CD4-positive, alpha-beta memory T cell (primary cell): ENCODE data around the gene SCN9A. TPM values are rescaled to one million over a fixed set of nuclear protein-coding genes. Genes with fewer than 3 reads are reported as not detected.

Experiments used
- CTCF ChIA-PET: fragments of 350-600 bp; sonication (Branson Sonifier 250); formaldehyde crosslinking; loops from one replicate; lab custom pipeline; 2021; ENCODE audit warnings: inconsistent platforms; ENCODE audit not compliant: partially characterized antibody; lab: Charles Lee
- POLR2A ChIA-PET: fragments of 350-600 bp; sonication (Branson Sonifier 250); formaldehyde crosslinking; loops from one replicate; lab custom pipeline; 2021; ENCODE audit not compliant: partially characterized antibody; lab: Charles Lee
- DNase-seq, 5 donors: peaks; one replicate each; pipeline versions ENCODE4 v3.0.0 to v3.0.0-alpha.2; 2020 to 2022; ENCODE audit warnings: mixed read lengths in 1 of 5
- H3K27ac ChIP-seq: one replicate; pipeline ENCODE4 v1.7.0; 2013; ENCODE audit warnings: low read depth, low read length
- H3K27me3 ChIP-seq: 2 replicates; pipeline ENCODE4 v1.7.0; 2013; ENCODE audit warnings: mild to moderate bottlenecking, low read length, moderate library complexity; ENCODE audit not compliant: insufficient read depth
- H3K36me3 ChIP-seq: 2 replicates; pipeline ENCODE4 v1.7.0; 2013; ENCODE audit warnings: mild to moderate bottlenecking, low read length, moderate library complexity; ENCODE audit not compliant: insufficient read depth
- H3K4me1 ChIP-seq: 2 replicates; pipeline ENCODE4 v1.7.0; 2013; ENCODE audit warnings: mild to moderate bottlenecking, low read length, moderate library complexity; ENCODE audit not compliant: insufficient read depth
- H3K4me3 ChIP-seq, 2 donors: one replicate each; pipeline ENCODE4 v1.7.0; 2013; ENCODE audit warnings: low read length in 2 of 2, mild to moderate bottlenecking in 1 of 2
- H3K9me3 ChIP-seq, 2 donors: one replicate each; pipeline ENCODE4 v1.7.0; 2013; ENCODE audit warnings: low read length in 2 of 2, control low read depth in 1 of 2; ENCODE audit not compliant: control insufficient read depth in 1 of 2
- H3K27ac Mint-ChIP-seq, 7 donors: one replicate each; pipeline ENCODE4 v1.8.0; 2020 to 2021; ENCODE audit warnings: mixed read lengths in 7 of 7, mild to moderate bottlenecking in 6 of 7, inconsistent platforms in 3 of 7, moderate library complexity in 3 of 7
- H3K27me3 Mint-ChIP-seq, 2 donors: one replicate each; pipeline ENCODE4 v1.8.0; 2020 to 2021; ENCODE audit warnings: mixed read lengths in 2 of 2
- H3K36me3 Mint-ChIP-seq, 2 donors: one replicate each; pipeline ENCODE4 v1.8.0; 2020 to 2021; ENCODE audit warnings: mixed read lengths in 2 of 2, inconsistent platforms in 1 of 2, mild to moderate bottlenecking in 1 of 2
- H3K4me1 Mint-ChIP-seq, 4 donors: one replicate each; pipeline ENCODE4 v1.8.0; 2020 to 2021; ENCODE audit warnings: mixed read lengths in 4 of 4, mild to moderate bottlenecking in 1 of 4
- H3K4me3 Mint-ChIP-seq, 8 donors: one replicate each; pipeline ENCODE4 v1.8.0; 2020 to 2021; ENCODE audit warnings: mixed read lengths in 8 of 8, mild to moderate bottlenecking in 7 of 8, moderate library complexity in 6 of 8, inconsistent platforms in 3 of 8
- H3K9me3 Mint-ChIP-seq, 8 donors: one replicate each; pipeline ENCODE4 v1.8.0; 2020 to 2021; ENCODE audit warnings: mixed read lengths in 8 of 8, mild to moderate bottlenecking in 5 of 8, inconsistent platforms in 3 of 8, moderate library complexity in 1 of 8
- intact Hi-C: fragments of 100-400 bp; cut with micrococcal nuclease; formaldehyde crosslinking; loops from one replicate; pipeline ENCODE4 v1.15.1; 2023
- polyA plus RNA-seq, 2 donors: library from polyadenylated mRNA; unstranded; fragments of 300-500 nt; fragmentation: Illumina TruSeq; gene quantifications; one replicate each; pipeline ENCODE4 v1.2.3, GENCODE V29; 2021
- total RNA-seq, 2 experiments: library from RNA; stranded (reverse); gene quantifications; one replicate each; pipeline ENCODE4 v1.2.3, GENCODE V29; 2021

The SCN9A gene
- total and polyA plus RNA-seq, 4 experiments from 2014 or later, result not detected

GRCh38 chr2:166163775-166164174, 212.0 kb downstream of the SCN9A start:
- H3K4me3 Mint-ChIP-seq, result no peak overlapping the region
- POLR2A ChIA-PET, result no interaction called here
- H3K27ac Mint-ChIP-seq, result peak overlapping the region in 1 of 7 donors; percentile 38
- peaks cover 1 to 5% of the 10 kb centered on the region in 2 donors for H3K27me3 Mint-ChIP-seq
- H3K4me1 Mint-ChIP-seq, result no peaks in the 10 kb centered on the region
- intact Hi-C loops, result no loop called here
- H3K36me3 ChIP-seq, result no peaks in the 10 kb centered on the region
- H3K9me3 ChIP-seq, result no peaks in the 10 kb centered on the region
- CTCF ChIA-PET, result no interaction called here
- no peak overlapping the region for H3K27ac ChIP-seq
- H3K4me1 ChIP-seq, result no peaks in the 10 kb centered on the region
- H3K36me3 Mint-ChIP-seq, result no peaks in the 10 kb centered on the region
- no peaks in the 10 kb centered on the region for H3K9me3 Mint-ChIP-seq
- no peak overlapping the region for H3K4me3 ChIP-seq
- no peak for DNase-seq
- no peaks in the 10 kb centered on the region for H3K27me3 ChIP-seq

GRCh38 chr2:166158546-166158945, 217.2 kb downstream of the SCN9A start:
- POLR2A ChIA-PET, result no interaction called here

DNA sequence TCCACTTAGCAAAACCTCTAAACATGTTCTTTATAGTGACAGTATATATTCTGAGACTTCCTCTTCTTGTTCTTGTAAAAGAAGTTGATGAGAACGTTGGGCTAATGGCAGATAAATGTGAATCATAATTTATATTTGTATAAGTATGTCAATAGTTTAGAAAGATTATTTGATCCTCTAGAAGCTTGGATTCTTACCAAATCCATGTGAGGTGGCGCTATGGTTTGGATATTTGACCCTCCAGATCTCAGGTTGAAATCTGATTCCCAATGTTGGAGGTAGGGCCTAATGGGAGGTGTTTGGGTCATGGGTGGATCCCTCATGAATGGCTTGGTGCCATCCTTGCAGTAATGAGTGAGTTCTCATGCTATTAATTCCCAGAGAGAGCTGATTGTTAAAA, 218.2 kb downstream of the SCN9A start:
- H3K27ac Mint-ChIP-seq, result no peak overlapping the region
- no peaks in the 10 kb centered on the region for H3K36me3 Mint-ChIP-seq
- POLR2A ChIA-PET, result no interaction called here
- no peak overlapping the region for H3K4me3 ChIP-seq
- peaks cover 7 to 9% of the 10 kb centered on the region in 2 donors for H3K27me3 Mint-ChIP-seq
- DNase-seq, result no peak
- no peaks in the 10 kb centered on the region for H3K4me1 ChIP-seq
- H3K36me3 ChIP-seq, result no peaks in the 10 kb centered on the region
- no peak overlapping the region for H3K27ac ChIP-seq
- no peaks in the 10 kb centered on the region for H3K9me3 ChIP-seq
- no peaks in the 10 kb centered on the region for H3K9me3 Mint-ChIP-seq
- CTCF ChIA-PET, result no interaction called here
- H3K4me1 Mint-ChIP-seq, result no peaks in the 10 kb centered on the region
- H3K4me3 Mint-ChIP-seq, result no peak overlapping the region
- H3K27me3 ChIP-seq, result no peaks in the 10 kb centered on the region
- intact Hi-C loops, result no loop called here

More at GRCh38 chr2:166158546-166158945, 217.2 kb downstream of the SCN9A start:
- no peaks in the 10 kb centered on the region for H3K9me3 Mint-ChIP-seq
- no peaks in the 10 kb centered on the region for H3K4me1 Mint-ChIP-seq
- no peak for DNase-seq
- CTCF ChIA-PET, result no interaction called here
- no peaks in the 10 kb centered on the region for H3K36me3 Mint-ChIP-seq
- H3K27me3 Mint-ChIP-seq, result peaks cover 7 to 9% of the 10 kb centered on the region in 2 donors
- no peaks in the 10 kb centered on the region for H3K36me3 ChIP-seq
- no peak overlapping the region for H3K27ac Mint-ChIP-seq
- intact Hi-C loops, result no loop called here
- H3K27ac ChIP-seq, result no peak overlapping the region
- H3K9me3 ChIP-seq, result no peaks in the 10 kb centered on the region
- H3K27me3 ChIP-seq, result no peaks in the 10 kb centered on the region
- H3K4me1 ChIP-seq, result no peaks in the 10 kb centered on the region
- no peak overlapping the region for H3K4me3 ChIP-seq
- H3K4me3 Mint-ChIP-seq, result no peak overlapping the region

DNA sequence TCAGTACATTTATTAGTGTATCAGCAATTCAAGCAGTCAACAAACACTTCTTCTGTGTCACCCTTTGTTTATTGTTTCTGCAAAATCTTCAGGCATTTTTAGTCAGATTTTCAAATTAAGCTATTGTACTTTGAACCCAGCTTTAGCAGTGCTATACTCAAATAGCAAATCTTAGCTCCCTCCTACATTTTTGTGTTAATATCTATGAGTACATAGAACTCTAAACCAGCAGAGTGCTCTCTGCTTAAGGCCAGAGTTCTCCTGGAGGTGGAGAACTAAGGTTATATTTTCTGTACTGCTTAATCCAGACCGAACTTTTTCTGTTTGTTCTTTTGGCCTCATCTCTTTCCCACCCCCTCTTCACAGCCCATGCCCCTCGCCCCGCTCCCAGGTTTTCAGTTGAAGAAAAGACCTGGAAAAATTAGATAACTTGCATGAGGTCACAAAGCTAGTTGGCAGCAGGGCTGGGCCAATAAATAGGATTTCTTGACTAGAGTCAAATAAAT, 218.7 kb downstream of the SCN9A start:
- Histone ChIP-seq H3K9me3 (no peaks in the 10 kb centered on the region), H3K27me3 (no peaks in the 10 kb centered on the region), H3K27ac (no peak overlapping the region), H3K36me3 (no peaks in the 10 kb centered on the region), H3K4me3 (no peak overlapping the region), H3K4me1 (no peaks in the 10 kb centered on the region)
- intact Hi-C loops, result no loop called here
- Mint-ChIP-seq H3K36me3 (no peaks in the 10 kb centered on the region), H3K4me1 (no peaks in the 10 kb centered on the region), H3K9me3 (no peaks in the 10 kb centered on the region), H3K4me3 (no peak overlapping the region), H3K27me3 (peaks cover 6 to 9% of the 10 kb centered on the region in 2 donors), H3K27ac (no peak overlapping the region)
- DNase-seq, result no peak
- ChIA-PET POLR2A (no interaction called here), CTCF (no interaction called here)

- ChIA-PET CTCF (no interaction called here), POLR2A (no interaction called here)
- Mint-ChIP-seq H3K9me3 (no peaks in the 10 kb centered on the region), H3K4me3 (no peak overlapping the region), H3K4me1 (no peaks in the 10 kb centered on the region), H3K27me3 (peaks cover 6 to 9% of the 10 kb centered on the region in 2 donors), H3K36me3 (no peaks in the 10 kb centered on the region), H3K27ac (no peak overlapping the region)
- H3K4me1 ChIP-seq, result no peaks in the 10 kb centered on the region
- no peaks in the 10 kb centered on the region for H3K36me3 ChIP-seq
- intact Hi-C loops, result no loop called here
- DNase-seq, result no peak
- H3K4me3 ChIP-seq, result no peak overlapping the region
- no peaks in the 10 kb centered on the region for H3K9me3 ChIP-seq
- H3K27me3 ChIP-seq, result no peaks in the 10 kb centered on the region
- no peak overlapping the region for H3K27ac ChIP-seq
Observed at GRCh38 chr2:166155589-166155988, 220.2 kb downstream of the SCN9A start.

DNA sequence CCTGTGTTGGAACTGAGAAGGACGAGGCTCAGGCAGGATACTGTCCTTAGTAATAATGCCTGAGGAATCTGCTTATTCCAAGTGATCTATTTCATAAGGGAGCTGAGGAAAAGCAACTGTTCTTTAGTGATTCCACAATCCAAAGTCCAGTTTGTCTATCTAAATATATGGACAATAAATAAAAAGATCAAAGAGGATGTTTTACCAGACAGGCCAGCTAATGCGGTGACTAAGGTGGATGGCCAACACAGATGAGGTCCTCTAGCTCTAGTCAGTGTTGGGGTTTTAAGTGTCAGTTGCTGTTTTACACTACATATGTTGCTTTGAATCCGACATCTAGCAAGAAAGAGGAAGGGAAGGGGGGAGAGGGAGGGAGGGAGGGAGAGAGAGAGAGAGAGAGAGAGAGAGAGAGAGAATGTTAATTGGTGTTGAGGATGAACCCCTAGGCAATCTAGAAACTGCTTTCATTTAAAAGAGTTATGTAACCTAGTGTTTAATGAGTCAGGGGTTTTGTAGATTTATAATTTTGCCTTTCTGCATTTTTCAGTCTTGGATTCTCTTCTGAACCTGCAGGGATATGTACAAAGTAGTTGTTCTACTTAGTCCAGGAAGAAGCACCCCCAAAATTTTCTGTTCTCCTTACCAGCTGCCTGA, 220.9 kb downstream of the SCN9A start:
- H3K4me1 ChIP-seq, result no peaks in the 10 kb centered on the region
- CTCF ChIA-PET, result no interaction called here
- intact Hi-C loops, result no loop called here
- Mint-ChIP-seq H3K27ac (no peak overlapping the region), H3K36me3 (no peaks in the 10 kb centered on the region), H3K4me3 (no peak overlapping the region), H3K9me3 (no peaks in the 10 kb centered on the region), H3K27me3 (peaks cover 6 to 9% of the 10 kb centered on the region in 2 donors), H3K4me1 (no peaks in the 10 kb centered on the region)
- no peak overlapping the region for H3K27ac ChIP-seq
- no peaks in the 10 kb centered on the region for H3K9me3 ChIP-seq
- POLR2A ChIA-PET, result no interaction called here
- DNase-seq, result no peak
- H3K36me3 ChIP-seq, result no peaks in the 10 kb centered on the region
- H3K4me3 ChIP-seq, result no peak overlapping the region
- no peaks in the 10 kb centered on the region for H3K27me3 ChIP-seq

DNA sequence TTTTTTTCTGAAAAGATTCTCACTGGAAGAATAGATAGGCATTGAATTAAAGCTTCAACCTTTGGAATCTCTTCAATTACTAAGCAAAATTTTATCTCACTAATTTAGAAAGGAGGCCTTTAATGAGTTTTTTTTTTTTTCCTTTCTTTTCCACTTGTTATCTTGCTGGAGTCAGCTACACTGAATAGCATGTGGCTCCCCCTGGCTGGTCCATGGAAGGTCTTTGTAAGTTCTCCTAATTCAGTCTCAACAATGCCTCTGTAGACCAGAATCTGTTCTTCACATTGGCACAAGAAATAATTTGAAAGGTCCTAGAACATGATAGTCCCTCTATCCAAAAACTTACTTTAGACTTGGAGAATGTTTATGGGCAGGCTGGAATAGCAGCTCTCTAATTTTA, 223.7 kb downstream of the SCN9A start:
- Mint-ChIP-seq H3K27me3 (peaks cover 6 to 8% of the 10 kb centered on the region in 2 donors), H3K4me3 (no peak overlapping the region), H3K4me1 (no peaks in the 10 kb centered on the region), H3K27ac (no peak overlapping the region), H3K36me3 (no peaks in the 10 kb centered on the region), H3K9me3 (no peaks in the 10 kb centered on the region)
- Histone ChIP-seq H3K4me1 (no peaks in the 10 kb centered on the region), H3K27ac (no peak overlapping the region), H3K36me3 (no peaks in the 10 kb centered on the region), H3K27me3 (no peaks in the 10 kb centered on the region), H3K4me3 (no peak overlapping the region), H3K9me3 (no peaks in the 10 kb centered on the region)
- POLR2A ChIA-PET, result no interaction called here
- intact Hi-C loops, result no loop called here
- CTCF ChIA-PET, result no interaction called here
- no peak for DNase-seq
